ENCODE results near the gene SYT9. TPM values are rescaled to one million over a fixed set of nuclear protein-coding genes. Genes with fewer than 3 reads are reported as not detected.

The SYT9 gene
- total RNA-seq (2022; extraction: Qiagen RNA extraction; ENCODE audit: low read depth): 0.15 to 0.26 TPM (median 0.16 TPM) in 5 replicates

GRCh38 chr11:7251836-7252682 lies at the start of gene SYT9:
TSS of gene SYT9 (plus strand) at chr11:7251904. CDS start at chr11:7252187, 283 bp downstream.

GRCh38 chr11:7485186-7486097 lies 233.7 kb downstream of the SYT9 start, which contains the start of gene OLFML1:
TSS of gene OLFML1 (plus strand) at chr11:7485506. CDS start at chr11:7485876, 370 bp downstream.

GRCh38 chr11:7513234-7514098 lies 261.8 kb downstream of the SYT9 start, which contains the start of gene PPFIBP2:
TSS of gene PPFIBP2 (plus strand) at chr11:7513999. CDS start at chr11:7549476, 35,477 bp downstream.

Other genes with a start within 250 kb of the SYT9 start
- 0.45 to 1.2 TPM (median 0.87 TPM) in 5 replicates for gene ZNF214, start 231.6 kb upstream of the SYT9 start, total RNA-seq (2022; extraction: Qiagen RNA extraction; ENCODE audit: low read depth)
- gene NLRP14, start 231.4 kb upstream of the SYT9 start, total RNA-seq (2022; extraction: Qiagen RNA extraction; ENCODE audit: low read depth): not detected in 5 replicates
- not detected in 5 replicates for gene RBMXL2, start 162.9 kb upstream of the SYT9 start, total RNA-seq (2022; extraction: Qiagen RNA extraction; ENCODE audit: low read depth)
- not detected in 5 replicates for gene OLFML1, start 233.6 kb downstream of the SYT9 start, total RNA-seq (2022; extraction: Qiagen RNA extraction; ENCODE audit: low read depth)

All from A549 treated with GW870086 at 1 μM for 4 hours (cell line).